Ishikawa (cell line): ENCODE data around the gene RAET1E.

Experiments used
- CREB1 ChIP-seq: IDR thresholded peaks from 2 replicates; pipeline ENCODE4 v1.6.1; 2012; ENCODE audit warnings: low read depth
- EP300 ChIP-seq: IDR thresholded peaks from 2 replicates; pipeline ENCODE4 v1.6.1; 2012; ENCODE audit warnings: borderline replicate concordance
- FOXM1 ChIP-seq: IDR thresholded peaks from 2 replicates; pipeline ENCODE4 v1.6.1; 2012; ENCODE audit warnings: low read depth, borderline replicate concordance
- MAX ChIP-seq: IDR thresholded peaks from 2 replicates; pipeline ENCODE4 v1.6.1; 2012
- RAD21 ChIP-seq: IDR thresholded peaks from 2 replicates; pipeline ENCODE4 v1.6.1; 2012; ENCODE audit warnings: low read depth
- REST ChIP-seq: IDR thresholded peaks from 2 replicates; pipeline ENCODE4 v1.6.1; 2012; ENCODE audit warnings: low read depth, mild to moderate bottlenecking
- TAF1 ChIP-seq: IDR thresholded peaks from 2 replicates; pipeline ENCODE4 v1.6.1; 2012; ENCODE audit warnings: low read depth, mild to moderate bottlenecking
- TCF12 ChIP-seq: IDR thresholded peaks from 2 replicates; pipeline ENCODE4 v1.6.1; 2012; ENCODE audit warnings: low read depth
- TEAD4 ChIP-seq: IDR thresholded peaks from 2 replicates; pipeline ENCODE4 v1.6.1; 2012
- YY1 ChIP-seq: IDR thresholded peaks from 2 replicates; pipeline ENCODE4 v1.6.1; 2012; ENCODE audit warnings: low read depth
- TF ChIP-seq, protein P1 (sequence below): IDR thresholded peaks from 2 replicates; pipeline ENCODE4 v1.6.1; 2012

GRCh38 chr6:149855741-149856140, 42.2 kb downstream of the RAET1E start:
- TF ChIP-seq REST (no peak), TCF12 (no peak), FOXM1 (no peak), TEAD4 (no peak), MAX (no peak), RAD21 (no peak), TAF1 (no peak), EP300 (no peak), YY1 (no peak), CREB1 (no peak)
- TF ChIP-seq, protein P1, sequence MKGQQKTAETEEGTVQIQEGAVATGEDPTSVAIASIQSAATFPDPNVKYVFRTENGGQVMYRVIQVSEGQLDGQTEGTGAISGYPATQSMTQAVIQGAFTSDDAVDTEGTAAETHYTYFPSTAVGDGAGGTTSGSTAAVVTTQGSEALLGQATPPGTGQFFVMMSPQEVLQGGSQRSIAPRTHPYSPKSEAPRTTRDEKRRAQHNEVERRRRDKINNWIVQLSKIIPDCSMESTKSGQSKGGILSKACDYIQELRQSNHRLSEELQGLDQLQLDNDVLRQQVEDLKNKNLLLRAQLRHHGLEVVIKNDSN = no peak
